NCI-H69 (cell line): ENCODE measurements around the gene DTX1.
"Not testable (repeated sequence)": the region's sequence is repeated elsewhere in the genome, so short reads cannot be mapped to it uniquely, and the experiment has no call there.

Experiments
- DNase-seq: peaks from one replicate; lab custom pipeline; 2025; lab: John Stamatoyannopoulos, UW

The DTX1 gene

GRCh38 chr12:113114447-113115178, 58.1 kb downstream of the DTX1 start:
- no peak for DNase-seq

GRCh38 chr12:113115455-113116126, 59.1 kb downstream of the DTX1 start:
- DNase-seq = no peak

GRCh38 chr12:113116875-113117274, 60.3 kb downstream of the DTX1 start:
- DNase-seq = peak; percentile 75

DNA sequence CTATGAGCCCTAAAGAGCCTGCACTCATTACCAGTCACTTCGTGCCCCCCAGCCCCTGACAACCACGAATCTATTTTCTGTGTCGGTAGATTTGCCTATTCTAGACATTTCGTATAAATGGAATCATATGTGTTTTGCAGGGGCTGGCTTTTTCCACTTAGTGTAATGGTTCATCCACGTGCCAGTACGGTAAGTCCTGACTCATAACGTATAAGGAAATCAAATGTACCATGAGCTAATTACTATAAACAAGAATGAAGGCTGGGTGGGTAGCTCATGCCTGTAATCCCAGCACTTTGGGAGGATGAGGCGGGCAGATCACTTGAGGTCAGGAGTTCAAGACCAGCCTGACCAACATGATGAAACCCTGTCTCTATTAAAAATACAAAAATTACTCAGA, 61.2 kb downstream of the DTX1 start:
- DNase-seq = not testable (repeated sequence)

DNA sequence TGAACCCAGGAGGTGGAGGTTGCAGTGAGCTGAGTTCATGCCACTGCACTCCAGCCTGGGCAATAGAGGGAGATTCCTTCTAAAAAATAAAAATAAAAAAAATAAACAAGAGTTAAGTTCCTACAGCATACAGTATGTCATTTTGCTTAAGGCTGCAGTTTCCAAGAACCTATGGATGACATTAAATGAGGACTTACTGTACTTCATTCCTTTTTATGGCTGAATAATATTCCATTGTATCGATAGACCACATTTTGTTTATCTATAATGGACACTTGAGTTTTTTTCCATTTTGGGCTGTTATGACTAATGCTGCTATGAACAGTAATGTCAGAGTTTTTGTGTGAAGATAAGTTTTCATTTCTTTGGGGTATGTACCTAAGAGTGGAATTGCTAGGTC, 61.6 kb downstream of the DTX1 start:
- DNase-seq = no peak

GRCh38 chr12:113119980-113120669, 63.6 kb downstream of the DTX1 start:
- DNase-seq = peak; percentile 81

DNA sequence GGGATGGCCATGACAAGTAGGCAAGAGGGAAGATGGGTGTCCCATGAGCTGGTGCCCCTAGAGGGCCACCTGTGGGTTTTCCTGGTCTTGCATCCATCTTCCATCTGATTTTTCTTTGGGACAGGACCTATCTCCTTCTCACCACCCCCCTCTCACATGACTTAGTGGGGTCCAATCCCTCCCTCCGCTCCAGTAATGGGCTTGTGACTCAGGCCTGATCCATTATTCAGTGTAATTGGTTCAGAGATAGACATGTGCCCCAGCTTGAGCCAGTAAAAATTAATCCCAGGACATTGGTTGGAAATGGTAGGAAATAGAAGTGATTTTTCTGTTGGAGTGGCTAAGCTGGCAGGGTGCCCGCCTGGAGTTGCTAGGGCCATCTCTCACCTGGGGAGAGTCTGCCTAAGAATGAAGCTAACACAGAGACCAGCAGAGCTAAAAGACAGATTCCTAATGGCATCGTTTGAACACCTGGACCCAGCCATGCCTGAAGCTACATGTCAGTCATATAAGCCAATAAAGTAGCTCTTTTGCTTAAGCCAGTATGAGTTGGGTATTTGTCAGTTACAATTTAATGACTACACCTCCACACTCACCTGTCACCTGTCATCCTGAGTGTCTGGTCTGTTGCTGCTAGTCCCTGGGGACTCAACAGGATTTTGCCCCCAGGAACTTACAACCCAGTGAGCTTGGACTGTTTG, 64.3 kb downstream of the DTX1 start:
- DNase-seq = peak; percentile 94

- no peak for DNase-seq
Measured at GRCh38 chr12:113127791-113128199, 71.3 kb downstream of the DTX1 start.

DNA sequence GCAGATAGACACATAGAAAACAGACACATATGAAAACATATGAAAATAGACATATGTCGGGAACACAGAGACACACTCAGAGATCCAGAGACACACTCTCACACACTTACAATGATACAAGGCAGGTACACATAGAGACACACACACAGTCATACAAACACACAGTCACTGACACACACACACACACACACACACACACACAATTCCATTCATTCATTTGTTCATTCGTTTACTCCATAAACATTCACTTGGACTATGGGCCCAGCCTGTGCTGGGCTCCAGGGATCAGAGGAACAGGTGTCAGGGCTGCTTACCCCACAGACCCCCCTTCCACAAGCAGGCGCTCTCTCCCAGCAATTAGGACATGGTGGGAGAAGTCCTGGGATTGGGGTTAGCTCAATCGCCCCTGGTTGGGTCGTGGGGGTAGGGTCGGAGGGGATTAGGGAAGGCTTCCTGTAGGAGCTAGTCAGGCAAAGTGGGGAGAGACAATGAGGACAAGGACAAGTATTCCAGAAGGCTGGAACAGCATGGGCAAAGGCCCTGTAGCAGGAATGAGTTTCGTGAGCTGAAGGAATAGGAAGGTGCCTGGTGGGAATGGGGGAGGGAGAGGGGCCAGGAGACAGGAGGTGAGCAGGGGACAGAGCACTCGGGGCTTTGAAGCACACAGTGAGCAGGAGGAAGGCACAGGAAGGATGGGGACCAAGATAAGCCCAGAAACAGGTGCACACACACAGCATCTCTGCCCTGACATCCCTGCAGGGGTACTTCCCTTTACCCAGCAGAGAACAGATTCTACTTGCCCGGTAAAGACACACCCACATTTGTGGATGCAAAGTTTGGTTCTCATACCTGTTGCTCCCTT, 72.5 kb downstream of the DTX1 start:
- DNase-seq = no peak

DNA sequence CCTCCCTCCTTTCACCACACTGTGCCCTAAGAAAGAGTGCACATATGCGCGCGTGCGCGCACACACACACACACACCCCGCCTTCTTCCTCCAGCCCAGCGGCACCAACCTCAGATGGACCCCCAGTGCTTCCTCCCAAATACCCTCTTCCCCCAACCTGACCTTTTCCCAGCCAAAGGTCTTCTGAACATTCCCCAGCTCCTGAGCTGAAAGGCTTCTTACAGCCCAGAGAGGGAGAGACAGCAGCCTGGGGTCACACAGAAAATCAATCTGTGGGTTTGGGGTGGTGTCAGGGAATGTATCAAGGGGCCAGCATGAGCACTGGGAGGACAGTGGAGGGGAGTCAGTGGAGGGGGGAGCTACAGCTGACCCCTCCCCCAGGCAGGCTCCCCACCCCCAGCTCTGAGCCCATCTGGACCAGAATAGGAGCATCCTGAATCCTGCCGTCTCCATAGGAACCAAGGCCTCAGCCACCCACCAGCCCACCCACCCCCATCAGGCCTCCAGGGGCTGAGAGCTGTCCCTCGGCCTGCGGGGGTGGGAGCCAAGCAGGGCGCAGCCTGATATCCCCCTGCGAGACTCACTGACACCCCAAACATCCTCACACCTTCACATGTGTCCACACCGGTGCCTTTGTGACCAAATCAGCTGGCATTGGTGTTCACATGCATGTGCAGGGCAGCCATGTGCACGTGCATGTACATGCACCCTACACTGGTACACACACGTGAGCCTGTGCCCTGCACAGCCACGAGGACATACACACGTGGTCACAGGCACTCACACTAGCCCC, 73.3 kb downstream of the DTX1 start:
- no peak for DNase-seq

DNA sequence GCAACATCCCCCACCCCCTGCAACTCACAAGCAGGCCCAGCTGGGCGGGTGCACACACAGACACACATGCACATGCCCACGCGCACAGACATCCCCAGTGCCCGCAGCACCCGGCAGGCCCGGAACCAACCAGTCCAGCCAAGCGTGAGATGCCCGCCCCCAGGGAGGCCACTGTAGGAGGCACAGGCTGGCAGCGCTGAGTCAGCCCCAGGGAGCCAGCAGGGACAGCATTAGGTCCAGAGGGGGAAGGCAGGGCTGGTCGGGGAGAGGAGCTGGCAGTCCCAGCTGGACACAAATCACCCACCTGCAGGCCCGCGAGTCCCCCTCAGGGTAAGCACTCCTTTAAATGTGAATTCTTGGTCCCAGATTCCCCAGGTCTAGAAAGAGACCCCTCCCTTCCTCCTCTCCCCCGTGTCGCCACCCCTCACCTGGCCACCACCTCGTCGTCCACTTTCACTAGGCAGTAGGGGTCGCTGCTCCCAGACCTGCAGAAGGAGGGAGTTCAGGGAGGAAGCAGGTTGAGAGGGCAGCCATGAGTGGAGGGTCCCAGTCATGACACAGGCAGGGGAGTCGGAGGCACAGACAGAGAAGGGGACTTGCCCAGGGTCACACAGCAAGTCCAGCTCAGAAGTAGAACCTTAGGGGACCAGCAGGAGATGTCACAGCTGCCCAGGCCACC, 74.1 kb downstream of the DTX1 start:
- DNase-seq = peak; percentile 34

DNA sequence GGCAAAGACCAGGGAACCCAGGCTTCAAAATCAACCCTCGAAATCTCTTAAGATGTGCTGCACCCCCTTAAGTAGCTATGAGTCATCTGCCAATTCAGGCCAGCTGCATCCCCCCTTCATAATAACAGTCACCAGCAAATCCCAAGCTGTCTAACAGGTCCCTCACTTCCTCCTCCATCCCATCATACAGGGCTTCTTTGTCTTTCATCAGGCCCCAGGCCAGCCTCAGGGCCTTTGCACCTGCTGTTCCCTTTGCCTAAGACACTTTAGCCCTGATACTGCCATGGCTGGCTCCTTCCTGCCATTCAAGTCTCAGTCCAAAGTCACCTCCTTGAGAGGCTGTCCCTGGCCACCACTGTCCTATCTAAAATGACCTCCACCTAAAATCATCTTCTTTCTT, 75.0 kb downstream of the DTX1 start:
- DNase-seq = no peak

GRCh38 chr12:113133036-113133435, 76.5 kb downstream of the DTX1 start:
- DNase-seq = no peak

GRCh38 chr12:113133666-113134065, 77.1 kb downstream of the DTX1 start:
- DNase-seq = no peak

- DNase-seq = no peak
Measured at GRCh38 chr12:113134071-113134470, 77.5 kb downstream of the DTX1 start.

GRCh38 chr12:113134521-113134951, 78.0 kb downstream of the DTX1 start:
- peak; percentile 51 for DNase-seq

GRCh38 chr12:113135178-113136127, 78.9 kb downstream of the DTX1 start, which contains the start of gene RASAL1:
RASAL1 (minus strand) TSS chr12:113135761; CDS start chr12:113135462, 299 bp downstream.
- peak; percentile 94 for DNase-seq

- peak; percentile 79 for DNase-seq
Measured at GRCh38 chr12:113136128-113136989, 79.8 kb downstream of the DTX1 start.
